WTC11 (cell line): ENCODE measurements around the gene HNRNPC. TPM values are rescaled to one million over a fixed set of nuclear protein-coding genes. Genes with fewer than 3 reads are reported as not detected.

Source experiments
- ATAC-seq: fragments of 200-7000 bp; cut with Tn5 transposase; 2 replicates; pipeline ENCODE4 v1.10.0; 2021; ENCODE audit warnings: mild to moderate bottlenecking, moderate library complexity
- CTCF ChIA-PET: fragments of 300-600 bp; sonication (Branson Sonifier 250); formaldehyde crosslinking; loops from one replicate; lab custom pipeline; 2021; ENCODE audit warnings: antibody characterized with exemption; lab: Charles Lee
- POLR2A ChIA-PET: fragments of 350-600 bp; sonication (Branson Sonifier 250); formaldehyde crosslinking; loops from one replicate; lab custom pipeline; 2021; ENCODE audit warnings: antibody characterized with exemption; lab: Charles Lee
- DNase-seq: peaks from one replicate; pipeline ENCODE4 v3.0.0; 2021; ENCODE audit warnings: low spot score
- H3K27ac Mint-ChIP-seq: 2 replicates; pipeline ENCODE4 v1.8.0; 2021; ENCODE audit warnings: mixed read lengths
- H3K27me3 Mint-ChIP-seq: 2 replicates; pipeline ENCODE4 v1.8.0; 2021; ENCODE audit warnings: low read depth, mild to moderate bottlenecking, moderate library complexity, mixed read lengths
- H3K36me3 Mint-ChIP-seq: 2 replicates; pipeline ENCODE4 v1.8.0; 2021; ENCODE audit warnings: mixed read lengths
- H3K4me1 Mint-ChIP-seq: 2 replicates; pipeline ENCODE4 v1.8.0; 2022; ENCODE audit warnings: mixed read lengths
- H3K4me3 Mint-ChIP-seq: 2 replicates; pipeline ENCODE4 v1.8.0; 2021; ENCODE audit warnings: mild to moderate bottlenecking, moderate library complexity, mixed read lengths
- H3K9me3 Mint-ChIP-seq: 2 replicates; pipeline ENCODE4 v1.8.0; 2021; ENCODE audit warnings: mixed read lengths
- ATF2 ChIP-seq: sonication (generic); formaldehyde crosslinking; IDR thresholded peaks from 2 replicates; pipeline ENCODE4 v1.8.1; 2022; ENCODE audit warnings: low read depth, missing genetic modification reagents, borderline replicate concordance
- ERG ChIP-seq: fragments of 250-450 bp; sonication (Bioruptor Pico); IDR thresholded peaks from 2 replicates; pipeline ENCODE4 v1.8.0; 2021; ENCODE audit warnings: mild to moderate bottlenecking
- FOXJ3 ChIP-seq: sonication (generic); formaldehyde crosslinking; IDR thresholded peaks from 2 replicates; pipeline ENCODE4 v1.9.0; 2021; ENCODE audit warnings: missing genetic modification reagents, mild to moderate bottlenecking, borderline replicate concordance
- FOXP1 ChIP-seq: sonication (generic); formaldehyde crosslinking; IDR thresholded peaks from 2 replicates; pipeline ENCODE4 v1.8.0; 2022; ENCODE audit warnings: missing genetic modification reagents, mild to moderate bottlenecking, moderate library complexity, borderline replicate concordance
- FOXP4 ChIP-seq: sonication (generic); formaldehyde crosslinking; IDR thresholded peaks from 2 replicates; pipeline ENCODE4 v1.8.0; 2022; ENCODE audit warnings: mild to moderate bottlenecking, missing genetic modification reagents
- GRHL2 ChIP-seq: fragments of 250-450 bp; sonication (Bioruptor Pico); IDR thresholded peaks from 2 replicates; pipeline ENCODE4 v1.8.0; 2022; ENCODE audit warnings: mild to moderate bottlenecking, moderate library complexity; ENCODE audit not compliant: insufficient replicate concordance, severe bottlenecking
- HMGXB4 ChIP-seq: sonication (generic); formaldehyde crosslinking; IDR thresholded peaks from 2 replicates; pipeline ENCODE4 v1.8.1; 2023; ENCODE audit warnings: mild to moderate bottlenecking, moderate library complexity, missing genetic modification reagents
- IRF1 ChIP-seq: sonication (generic); formaldehyde crosslinking; IDR thresholded peaks from 2 replicates; pipeline ENCODE4 v1.8.0; 2023; ENCODE audit warnings: missing genetic modification reagents
- JUN ChIP-seq: sonication (generic); formaldehyde crosslinking; IDR thresholded peaks from 2 replicates; pipeline ENCODE4 v1.8.0; 2023; ENCODE audit warnings: mild to moderate bottlenecking, missing genetic modification reagents
- NFE2L1 ChIP-seq: sonication (generic); formaldehyde crosslinking; IDR thresholded peaks from 2 replicates; pipeline ENCODE4 v1.8.1; 2023; ENCODE audit warnings: missing genetic modification reagents
- NFYB ChIP-seq: sonication (generic); formaldehyde crosslinking; conservative IDR thresholded peaks from 2 replicates; pipeline ENCODE4 v1.8.0; 2022; ENCODE audit warnings: low read depth, missing genetic modification reagents
- NR1H2 ChIP-seq: sonication (generic); formaldehyde crosslinking; IDR thresholded peaks from 2 replicates; pipeline ENCODE4 v1.9.0; 2021; ENCODE audit warnings: mild to moderate bottlenecking, moderate library complexity, missing genetic modification reagents
- TEAD1 ChIP-seq: sonication (generic); formaldehyde crosslinking; IDR thresholded peaks from 2 replicates; pipeline ENCODE4 v1.8.0; 2022; ENCODE audit warnings: mild to moderate bottlenecking, missing genetic modification reagents
- TP53 ChIP-seq: sonication (generic); formaldehyde crosslinking; IDR thresholded peaks from 2 replicates; pipeline ENCODE4 v1.8.1; 2023; ENCODE audit warnings: mild to moderate bottlenecking, missing genetic modification reagents
- USF1 ChIP-seq: sonication (generic); formaldehyde crosslinking; IDR thresholded peaks from 2 replicates; pipeline ENCODE4 v1.8.0; 2022; ENCODE audit warnings: mild to moderate bottlenecking, missing genetic modification reagents
- ZNF219 ChIP-seq: sonication (generic); formaldehyde crosslinking; IDR thresholded peaks from 2 replicates; pipeline ENCODE4 v1.8.0; 2023; ENCODE audit warnings: missing genetic modification reagents, mild to moderate bottlenecking, borderline replicate concordance
- ZNF396 ChIP-seq: fragments of 250-450 bp; sonication (Bioruptor Pico); IDR thresholded peaks from 2 replicates; pipeline ENCODE4 v1.8.0; 2021; ENCODE audit warnings: mild to moderate bottlenecking, moderate library complexity, borderline replicate concordance
- ZNF671 ChIP-seq: fragments of 250-450 bp; sonication (Bioruptor Pico); IDR thresholded peaks from 2 replicates; pipeline ENCODE4 v1.8.0; 2021; ENCODE audit warnings: mild to moderate bottlenecking
- total RNA-seq: library from RNA; stranded (reverse); gene quantifications from 3 replicates; pipeline ENCODE4 v1.2.3, GENCODE V29; 2021
- TF ChIP-seq, protein P1 (sequence below): fragments of 250-450 bp; sonication (Bioruptor Pico); IDR thresholded peaks from 2 replicates; pipeline ENCODE4 v1.9.0; 2021; ENCODE audit warnings: mild to moderate bottlenecking
- TF ChIP-seq, protein P2 (sequence below): sonication (generic); formaldehyde crosslinking; IDR thresholded peaks from 2 replicates; pipeline ENCODE4 v1.8.1; 2022; ENCODE audit warnings: low read depth, mild to moderate bottlenecking, moderate library complexity, missing genetic modification reagents, borderline replicate concordance
- TF ChIP-seq, protein P3 (sequence below): fragments of 250-450 bp; sonication (Bioruptor Pico); IDR thresholded peaks from 2 replicates; pipeline ENCODE4 v1.9.0; 2021; ENCODE audit warnings: moderate library complexity, mild to moderate bottlenecking, inconsistent platforms, borderline replicate concordance
- TF ChIP-seq, protein P4 (sequence below): fragments of 250-450 bp; sonication (Bioruptor Pico); IDR thresholded peaks from 2 replicates; pipeline ENCODE4 v1.9.0; 2021; ENCODE audit warnings: mild to moderate bottlenecking, borderline replicate concordance

HNRNPC gene
- total RNA-seq, 1 experiment from 2014 or later: 982 TPM

GRCh38 chr14:21182166-21182565, 87.1 kb downstream of the HNRNPC start (continued):
- TF ChIP-seq FOXP4 (no peak), TP53 (CRISPR knock-in tag) (no peak), NR1H2 (no peak), NFYB (CRISPR knock-in tag) (no peak), NFE2L1 (CRISPR knock-in tag) (no peak), TEAD1 (no peak), HMGXB4 (no peak), FOXJ3 (CRISPR knock-in tag) (no peak), GRHL2 (CRISPR knock-in tag) (no peak)
- TF ChIP-seq, protein P1, sequence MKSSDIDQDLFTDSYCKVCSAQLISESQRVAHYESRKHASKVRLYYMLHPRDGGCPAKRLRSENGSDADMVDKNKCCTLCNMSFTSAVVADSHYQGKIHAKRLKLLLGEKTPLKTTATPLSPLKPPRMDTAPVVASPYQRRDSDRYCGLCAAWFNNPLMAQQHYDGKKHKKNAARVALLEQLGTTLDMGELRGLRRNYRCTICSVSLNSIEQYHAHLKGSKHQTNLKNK (CRISPR knock-in tag): no peak

- no peaks in the 10 kb centered on the region for H3K4me1 Mint-ChIP-seq
- ChIA-PET POLR2A (no interaction called here), CTCF (no interaction called here)
- H3K36me3 Mint-ChIP-seq: no peaks in the 10 kb centered on the region
- peaks cover 5% of the 10 kb centered on the region for H3K9me3 Mint-ChIP-seq
- H3K4me3 Mint-ChIP-seq: no peak overlapping the region
- DNase-seq (no peak), ATAC-seq (no peak)
- H3K27me3 Mint-ChIP-seq: peaks cover 5% of the 10 kb centered on the region; the same call in 1 of the 2 replicates
- H3K27ac Mint-ChIP-seq: no peak overlapping the region
- TF ChIP-seq FOXP1 (CRISPR knock-in tag): no peak
- no peak for TF ChIP-seq ZNF671 (CRISPR knock-in tag)
- TF ChIP-seq, protein P2, sequence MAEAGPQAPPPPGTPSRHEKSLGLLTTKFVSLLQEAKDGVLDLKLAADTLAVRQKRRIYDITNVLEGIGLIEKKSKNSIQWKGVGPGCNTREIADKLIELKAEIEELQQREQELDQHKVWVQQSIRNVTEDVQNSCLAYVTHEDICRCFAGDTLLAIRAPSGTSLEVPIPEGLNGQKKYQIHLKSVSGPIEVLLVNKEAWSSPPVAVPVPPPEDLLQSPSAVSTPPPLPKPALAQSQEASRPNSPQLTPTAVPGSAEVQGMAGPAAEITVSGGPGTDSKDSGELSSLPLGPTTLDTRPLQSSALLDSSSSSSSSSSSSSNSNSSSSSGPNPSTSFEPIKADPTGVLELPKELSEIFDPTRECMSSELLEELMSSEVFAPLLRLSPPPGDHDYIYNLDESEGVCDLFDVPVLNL: no peak
- no peak for TF ChIP-seq ERG (CRISPR knock-in tag)
- no peak for TF ChIP-seq JUN (CRISPR knock-in tag)
- no peak for TF ChIP-seq ATF2
- TF ChIP-seq, protein P3, sequence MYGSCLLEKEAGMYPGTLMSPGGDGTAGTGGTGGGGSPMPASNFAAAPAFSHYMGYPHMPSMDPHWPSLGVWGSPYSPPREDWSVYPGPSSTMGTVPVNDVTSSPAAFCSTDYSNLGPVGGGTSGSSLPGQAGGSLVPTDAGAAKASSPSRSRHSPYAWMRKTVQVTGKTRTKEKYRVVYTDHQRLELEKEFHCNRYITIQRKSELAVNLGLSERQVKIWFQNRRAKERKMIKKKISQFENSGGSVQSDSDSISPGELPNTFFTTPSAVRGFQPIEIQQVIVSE (CRISPR knock-in tag): no peak
- TF ChIP-seq USF1 (CRISPR knock-in tag): no peak
- TF ChIP-seq, protein P4, sequence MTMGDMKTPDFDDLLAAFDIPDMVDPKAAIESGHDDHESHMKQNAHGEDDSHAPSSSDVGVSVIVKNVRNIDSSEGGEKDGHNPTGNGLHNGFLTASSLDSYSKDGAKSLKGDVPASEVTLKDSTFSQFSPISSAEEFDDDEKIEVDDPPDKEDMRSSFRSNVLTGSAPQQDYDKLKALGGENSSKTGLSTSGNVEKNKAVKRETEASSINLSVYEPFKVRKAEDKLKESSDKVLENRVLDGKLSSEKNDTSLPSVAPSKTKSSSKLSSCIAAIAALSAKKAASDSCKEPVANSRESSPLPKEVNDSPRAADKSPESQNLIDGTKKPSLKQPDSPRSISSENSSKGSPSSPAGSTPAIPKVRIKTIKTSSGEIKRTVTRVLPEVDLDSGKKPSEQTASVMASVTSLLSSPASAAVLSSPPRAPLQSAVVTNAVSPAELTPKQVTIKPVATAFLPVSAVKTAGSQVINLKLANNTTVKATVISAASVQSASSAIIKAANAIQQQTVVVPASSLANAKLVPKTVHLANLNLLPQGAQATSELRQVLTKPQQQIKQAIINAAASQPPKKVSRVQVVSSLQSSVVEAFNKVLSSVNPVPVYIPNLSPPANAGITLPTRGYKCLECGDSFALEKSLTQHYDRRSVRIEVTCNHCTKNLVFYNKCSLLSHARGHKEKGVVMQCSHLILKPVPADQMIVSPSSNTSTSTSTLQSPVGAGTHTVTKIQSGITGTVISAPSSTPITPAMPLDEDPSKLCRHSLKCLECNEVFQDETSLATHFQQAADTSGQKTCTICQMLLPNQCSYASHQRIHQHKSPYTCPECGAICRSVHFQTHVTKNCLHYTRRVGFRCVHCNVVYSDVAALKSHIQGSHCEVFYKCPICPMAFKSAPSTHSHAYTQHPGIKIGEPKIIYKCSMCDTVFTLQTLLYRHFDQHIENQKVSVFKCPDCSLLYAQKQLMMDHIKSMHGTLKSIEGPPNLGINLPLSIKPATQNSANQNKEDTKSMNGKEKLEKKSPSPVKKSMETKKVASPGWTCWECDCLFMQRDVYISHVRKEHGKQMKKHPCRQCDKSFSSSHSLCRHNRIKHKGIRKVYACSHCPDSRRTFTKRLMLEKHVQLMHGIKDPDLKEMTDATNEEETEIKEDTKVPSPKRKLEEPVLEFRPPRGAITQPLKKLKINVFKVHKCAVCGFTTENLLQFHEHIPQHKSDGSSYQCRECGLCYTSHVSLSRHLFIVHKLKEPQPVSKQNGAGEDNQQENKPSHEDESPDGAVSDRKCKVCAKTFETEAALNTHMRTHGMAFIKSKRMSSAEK: no peak
- no peak for TF ChIP-seq IRF1 (CRISPR knock-in tag)
- no peak for TF ChIP-seq ZNF219 (CRISPR knock-in tag)
- TF ChIP-seq ZNF396 (CRISPR knock-in tag): no peak
- no peak for TF ChIP-seq TEAD1
These were observed 98.1 kb downstream of the HNRNPC start for GRCh38 chr14:21171128-21171527.
